ENCODE data around the gene ABCA7. TPM values are rescaled to one million over a fixed set of nuclear protein-coding genes. Genes with fewer than 3 reads are reported as not detected.

The ABCA7 gene
- total RNA-seq, 2 experiments from 2014 or later, result 76.6 to 77.5 TPM

DNA sequence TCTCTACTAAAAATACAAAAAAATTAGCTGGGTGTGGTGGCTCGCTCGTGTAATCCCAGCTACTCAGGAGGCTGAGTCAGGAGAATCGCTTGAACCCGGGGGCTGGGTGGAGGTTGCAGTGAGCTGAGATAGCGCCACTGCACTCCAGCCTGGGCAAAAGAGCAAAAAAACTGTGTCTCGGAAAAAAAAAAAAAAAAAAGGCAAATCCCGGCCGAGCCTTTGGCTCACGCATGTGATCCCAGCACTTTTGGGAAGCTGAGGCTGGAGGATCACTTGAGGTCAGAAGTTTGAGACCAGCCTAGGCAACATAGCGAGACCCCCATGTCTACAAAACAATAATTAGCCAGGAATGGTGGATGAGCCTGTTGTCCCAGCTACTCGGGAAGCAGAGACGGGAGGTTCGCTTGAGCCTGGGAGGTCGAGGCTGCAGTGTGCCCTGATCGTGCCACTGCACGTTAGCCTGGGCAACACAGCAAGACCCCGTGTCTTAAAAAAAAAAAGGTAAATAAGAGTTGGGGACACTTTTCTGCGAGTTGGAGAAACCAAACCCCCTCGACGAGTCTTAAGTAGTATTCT is 63.3 kb downstream of the ABCA7 start:
- Mint-ChIP-seq H3K4me3 (peak overlapping the region; percentile 58), H3K27ac (peak overlapping the region; percentile 83), H3K4me1 (ENCODE audit: low read depth) (peaks cover 49% of the 10 kb centered on the region), H3K9me3 (ENCODE audit: insufficient read depth) (no peaks in the 10 kb centered on the region), H3K27me3 (ENCODE audit: low read depth) (no peaks in the 10 kb centered on the region), H3K36me3 (ENCODE audit: low read depth) (peaks cover 6% of the 10 kb centered on the region)
- DNase-seq, result no peak
- ChIA-PET CTCF (interaction anchor here (1.2 to 1.7 kb wide), 2 partner anchors 100 to 163 kb away, joined by 3 to 4 read pairs; no protein-coding TSS in a partner anchor), POLR2A (interaction anchor here (0.6 to 2.2 kb wide), 7 partner anchors 9 to 89 kb away, joined by 3 to 10 read pairs (median 3); partner anchors contain the start of gene ARHGAP45)
- no peak for ATAC-seq

- ChIA-PET POLR2A (interaction anchor here (0.9 to 2.2 kb wide), 4 partner anchors 9 to 76 kb away, joined by 3 to 10 read pairs (median 4); partner anchors contain the start of gene ARHGAP45), CTCF (no interaction called here)
- DNase-seq, result peak; percentile 99
- Mint-ChIP-seq H3K4me3 (peak within 1 kb of the TSS; percentile 75), H3K4me1 (ENCODE audit: low read depth) (peaks cover 46% of the 10 kb centered on the region), H3K9me3 (ENCODE audit: insufficient read depth) (no peaks in the 10 kb centered on the region), H3K36me3 (ENCODE audit: low read depth) (peaks cover 8% of the 10 kb centered on the region), H3K27ac (peak within 1 kb of the TSS; percentile 83), H3K27me3 (ENCODE audit: low read depth) (no peaks in the 10 kb centered on the region)
- ATAC-seq, result peak; percentile 93
Observed at GRCh38 chr19:1103708-1104310, 63.9 kb downstream of the ABCA7 start, which contains the start of gene GPX4. GPX4 (plus strand) TSS chr19:1103994; CDS start chr19:1104044, 50 bp downstream.

DNA sequence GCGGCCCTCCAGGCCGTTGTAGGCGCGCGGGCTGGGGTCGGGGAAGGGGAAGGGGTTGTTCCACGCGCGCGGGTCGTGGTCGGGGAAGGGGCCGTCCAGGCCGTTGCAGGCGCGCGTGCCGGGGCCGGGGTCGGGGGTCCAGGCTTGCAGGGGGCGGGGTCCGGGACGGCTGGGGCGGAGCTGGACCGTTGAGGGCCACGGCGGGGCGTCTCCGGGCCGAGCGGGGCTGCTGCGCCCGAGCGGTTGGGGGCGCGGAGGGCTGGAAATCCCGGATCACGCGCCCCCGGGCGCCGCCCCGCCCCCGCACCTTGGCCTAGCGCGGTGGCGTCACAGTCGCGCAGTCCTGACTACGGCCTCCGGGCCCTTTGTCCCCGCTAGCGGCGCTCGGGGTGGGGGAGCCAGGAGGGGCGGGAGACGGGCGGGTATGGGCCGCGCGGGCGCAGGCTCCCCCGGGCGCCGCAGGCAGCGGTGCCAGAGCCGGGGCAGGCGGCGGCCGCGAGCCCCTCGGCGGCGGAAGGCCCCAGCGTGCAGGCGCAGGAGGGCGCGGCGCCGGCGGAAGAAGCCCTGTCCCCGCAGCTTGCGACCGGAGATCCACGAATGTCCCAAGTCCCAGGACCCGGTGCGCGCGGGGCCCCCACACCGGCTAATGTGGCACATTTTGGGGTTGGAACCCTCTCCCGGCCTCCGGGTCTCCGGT is 64.6 kb downstream of the ABCA7 start:
- ChIA-PET POLR2A (interaction anchor here (0.7 to 2.2 kb wide), 4 partner anchors 10 to 75 kb away, joined by 3 to 10 read pairs (median 4); partner anchors contain the start of gene ARHGAP45), CTCF (interaction anchor here (1.1 kb wide), 1 partner anchor 9 kb away, joined by 4 read pairs; no protein-coding TSS in a partner anchor)
- peak; percentile 75 for DNase-seq
- Mint-ChIP-seq H3K4me3 (peak overlapping the region; percentile 75), H3K27ac (no peak overlapping the region), H3K4me1 (ENCODE audit: low read depth) (peaks cover 41% of the 10 kb centered on the region), H3K36me3 (ENCODE audit: low read depth) (peaks cover 8% of the 10 kb centered on the region), H3K27me3 (ENCODE audit: low read depth) (no peaks in the 10 kb centered on the region), H3K9me3 (ENCODE audit: insufficient read depth) (no peaks in the 10 kb centered on the region)
- peak; percentile 38 for ATAC-seq

GRCh38 chr19:1105008-1105872 is 65.3 kb downstream of the ABCA7 start:
- Mint-ChIP-seq H3K4me1 (ENCODE audit: low read depth) (peaks cover 34% of the 10 kb centered on the region), H3K4me3 (peak overlapping the region; percentile 75), H3K27me3 (ENCODE audit: low read depth) (no peaks in the 10 kb centered on the region), H3K27ac (peak overlapping the region; percentile 55), H3K36me3 (ENCODE audit: low read depth) (peaks cover 4% of the 10 kb centered on the region), H3K9me3 (ENCODE audit: insufficient read depth) (no peaks in the 10 kb centered on the region)
- ATAC-seq (no peak), DNase-seq (no peak)
- CTCF ChIA-PET, result interaction anchor here (1.1 kb wide), 1 partner anchor 8 kb away, joined by 4 read pairs; no protein-coding TSS in a partner anchor
- POLR2A ChIA-PET, result interaction anchor here (0.7 to 1.0 kb wide), 2 partner anchors 29 to 65 kb away, joined by 3 read pairs; partner anchors contain the start of gene ABCA7

DNA sequence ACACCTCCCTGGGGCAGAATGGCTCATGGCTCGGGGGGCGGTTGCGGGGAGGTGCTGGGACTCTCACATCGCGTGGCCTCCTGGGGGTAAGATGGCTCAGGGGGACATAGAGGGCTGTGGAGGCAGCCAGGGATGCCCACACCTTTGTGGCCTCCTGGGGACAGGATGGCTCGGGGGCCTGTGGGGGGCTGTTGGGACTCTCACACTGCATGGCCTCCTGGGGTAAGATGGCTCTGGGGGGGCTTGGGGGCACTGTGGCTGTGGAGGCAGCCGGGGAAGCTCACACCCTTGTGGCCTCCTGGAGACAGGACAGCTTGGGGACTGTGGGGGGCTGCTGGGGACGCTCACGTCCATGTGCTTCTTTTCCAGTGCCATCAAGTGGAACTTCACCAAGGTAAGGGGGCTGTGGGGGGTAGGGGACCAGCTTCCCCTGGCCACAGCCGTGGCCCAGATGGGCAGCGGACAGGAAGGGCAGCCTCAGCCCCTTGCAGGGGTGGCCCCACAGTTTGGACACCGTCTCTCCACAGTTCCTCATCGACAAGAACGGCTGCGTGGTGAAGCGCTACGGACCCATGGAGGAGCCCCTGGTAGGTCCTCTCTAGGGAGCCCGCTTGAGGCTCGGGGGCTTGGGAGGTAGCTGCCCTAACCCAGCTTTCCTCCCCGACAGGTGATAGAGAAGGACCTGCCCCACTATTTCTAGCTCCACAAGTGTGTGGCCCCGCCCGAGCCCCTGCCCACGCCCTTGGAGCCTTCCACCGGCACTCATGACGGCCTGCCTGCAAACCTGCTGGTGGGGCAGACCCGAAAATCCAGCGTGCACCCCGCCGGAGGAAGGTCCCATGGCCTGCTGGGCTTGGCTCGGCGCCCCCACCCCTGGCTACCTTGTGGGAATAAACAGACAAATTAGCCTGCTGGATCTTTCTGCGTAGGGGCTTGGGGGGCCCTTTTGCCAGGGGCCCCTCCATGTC is 66.2 kb downstream of the ABCA7 start:
- H3K27ac Mint-ChIP-seq, result peak overlapping the region; percentile 34
- peaks cover 32% of the 10 kb centered on the region for H3K4me1 Mint-ChIP-seq (ENCODE audit: low read depth)
- no peaks in the 10 kb centered on the region for H3K9me3 Mint-ChIP-seq (ENCODE audit: insufficient read depth)
- ATAC-seq (no peak), DNase-seq (no peak)
- CTCF ChIA-PET, result no interaction called here
- H3K36me3 Mint-ChIP-seq (ENCODE audit: low read depth), result peaks cover 4% of the 10 kb centered on the region
- POLR2A ChIA-PET, result interaction anchor here (0.5 to 1.0 kb wide), 3 partner anchors 11 to 306 kb away, joined by 3 to 4 read pairs (median 3); partner anchors contain the start of gene ABCA7
- peak overlapping the region; percentile 58 for H3K4me3 Mint-ChIP-seq
- H3K27me3 Mint-ChIP-seq (ENCODE audit: low read depth), result no peaks in the 10 kb centered on the region

DNA sequence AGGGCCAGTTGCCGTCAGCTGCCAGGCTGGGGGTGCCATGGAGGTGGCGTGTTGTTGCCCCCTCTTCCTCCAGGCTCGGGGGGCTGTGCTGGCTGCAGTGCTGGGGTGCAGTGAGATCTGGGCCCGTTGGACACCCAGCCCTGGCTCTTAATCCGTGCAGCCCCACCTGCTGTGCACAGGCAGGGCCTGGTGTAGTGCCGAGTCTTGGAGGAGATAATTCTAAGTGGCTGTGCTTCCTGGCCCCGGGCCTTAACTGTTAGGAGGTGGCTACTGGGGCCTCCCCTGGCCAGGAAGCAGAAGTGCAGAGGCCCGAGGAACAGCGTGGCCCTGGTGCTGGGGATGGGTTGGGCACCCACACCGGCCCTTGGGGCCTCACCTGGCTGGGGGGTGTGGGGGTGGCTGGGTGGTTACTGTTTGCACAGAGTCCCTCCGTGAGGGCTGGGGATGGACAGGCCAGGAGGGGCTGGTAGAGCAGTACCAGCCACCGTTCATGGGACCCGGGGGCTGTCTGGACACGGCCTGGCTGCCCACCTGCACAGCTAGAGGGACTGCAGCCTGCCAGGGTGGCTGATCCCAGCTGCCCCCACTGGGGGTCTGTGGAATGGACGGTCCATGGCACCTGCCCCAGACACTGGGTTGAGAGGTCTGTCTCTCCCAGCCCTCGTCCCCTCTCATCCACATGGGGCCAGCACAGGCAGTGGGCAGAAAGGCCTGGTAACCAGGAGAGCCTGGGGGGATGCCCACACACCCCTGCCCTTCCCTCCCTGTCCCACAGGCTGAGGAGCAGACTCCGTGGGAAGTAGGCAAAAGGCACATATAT is 67.1 kb downstream of the ABCA7 start:
- ChIA-PET POLR2A (no interaction called here), CTCF (no interaction called here)
- Mint-ChIP-seq H3K9me3 (ENCODE audit: insufficient read depth) (no peaks in the 10 kb centered on the region), H3K4me1 (ENCODE audit: low read depth) (peaks cover 24% of the 10 kb centered on the region), H3K4me3 (no peak overlapping the region), H3K27ac (no peak overlapping the region), H3K27me3 (ENCODE audit: low read depth) (no peaks in the 10 kb centered on the region), H3K36me3 (ENCODE audit: low read depth) (peaks cover 6% of the 10 kb centered on the region)
- ATAC-seq (no peak), DNase-seq (no peak)

DNA sequence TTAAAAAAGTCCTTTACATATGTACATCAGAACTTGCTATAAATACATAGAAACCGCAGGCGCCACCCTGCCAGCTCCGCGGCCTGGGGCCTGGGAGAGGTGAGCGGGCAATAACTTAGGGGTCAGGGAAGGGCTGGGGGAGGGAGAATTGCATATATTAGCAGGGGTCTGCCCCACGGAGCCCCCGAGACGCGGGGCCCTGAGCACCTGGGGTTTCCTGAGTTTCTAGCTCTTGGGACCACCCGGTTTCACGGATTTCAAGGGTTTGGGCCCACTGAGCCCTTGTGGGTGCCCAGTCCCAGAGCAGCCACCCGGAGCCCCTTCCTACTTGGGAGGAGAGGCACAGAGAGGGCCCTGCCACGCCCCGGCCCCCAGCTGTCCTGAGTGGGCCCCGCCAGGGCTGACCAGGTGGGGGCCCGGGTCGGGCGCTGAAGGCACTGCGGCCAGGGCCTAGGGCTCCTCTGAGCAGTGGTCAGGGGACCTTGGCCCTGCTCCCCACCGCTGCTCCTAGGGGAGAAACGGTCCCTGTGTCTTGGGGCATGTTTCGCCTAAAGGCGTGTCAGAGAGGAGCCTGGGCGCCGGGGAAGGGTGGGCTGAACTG is 67.9 kb downstream of the ABCA7 start:
- ATAC-seq (no peak), DNase-seq (no peak)
- peaks cover 18% of the 10 kb centered on the region for H3K4me1 Mint-ChIP-seq (ENCODE audit: low read depth)
- H3K27ac Mint-ChIP-seq, result no peak overlapping the region
- no peaks in the 10 kb centered on the region for H3K27me3 Mint-ChIP-seq (ENCODE audit: low read depth)
- POLR2A ChIA-PET, result no interaction called here
- CTCF ChIA-PET, result no interaction called here
- no peak overlapping the region for H3K4me3 Mint-ChIP-seq
- H3K9me3 Mint-ChIP-seq (ENCODE audit: insufficient read depth), result no peaks in the 10 kb centered on the region
- H3K36me3 Mint-ChIP-seq (ENCODE audit: low read depth), result peaks cover 6% of the 10 kb centered on the region

GRCh38 chr19:1108291-1109031 is 68.6 kb downstream of the ABCA7 start:
- ChIA-PET POLR2A (interaction anchor here (0.7 kb wide), 1 partner anchor 27 kb away, joined by 3 read pairs; no protein-coding TSS in a partner anchor), CTCF (no interaction called here)
- peaks cover 6% of the 10 kb centered on the region for H3K36me3 Mint-ChIP-seq (ENCODE audit: low read depth)
- no peak for DNase-seq
- no peaks in the 10 kb centered on the region for H3K27me3 Mint-ChIP-seq (ENCODE audit: low read depth)
- no peak overlapping the region for H3K4me3 Mint-ChIP-seq
- no peak for ATAC-seq
- H3K4me1 Mint-ChIP-seq (ENCODE audit: low read depth), result peaks cover 14% of the 10 kb centered on the region
- H3K27ac Mint-ChIP-seq, result no peak overlapping the region
- H3K9me3 Mint-ChIP-seq (ENCODE audit: insufficient read depth), result no peaks in the 10 kb centered on the region

DNA sequence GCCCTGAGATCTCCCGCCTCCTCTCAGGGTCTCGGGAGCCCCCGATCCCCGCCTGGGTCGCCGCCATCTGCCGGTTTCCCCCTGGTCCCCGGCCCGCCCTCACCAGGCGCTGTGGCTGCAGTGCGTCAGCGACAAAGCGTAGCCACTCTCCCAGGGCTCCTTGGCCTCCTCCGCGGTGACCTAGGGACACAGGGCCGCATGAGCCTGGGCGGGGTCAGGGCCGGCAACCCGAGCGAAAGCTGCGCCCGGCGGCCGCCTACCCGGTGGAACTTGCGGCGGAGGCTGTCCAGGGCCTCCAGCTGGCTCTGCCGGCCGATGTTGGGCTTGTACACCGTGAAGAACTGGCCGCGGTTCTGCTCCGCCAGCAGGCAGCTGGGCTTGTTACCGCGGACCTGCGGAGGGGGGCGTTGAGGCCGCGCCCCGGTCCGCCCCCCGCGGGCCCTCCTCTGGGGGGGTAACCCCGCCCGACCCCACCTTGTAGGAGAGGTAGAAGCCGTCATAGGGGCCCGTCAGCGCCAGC is 69.2 kb downstream of the ABCA7 start:
- Mint-ChIP-seq H3K27ac (no peak overlapping the region), H3K36me3 (ENCODE audit: low read depth) (peaks cover 6% of the 10 kb centered on the region), H3K9me3 (ENCODE audit: insufficient read depth) (no peaks in the 10 kb centered on the region), H3K27me3 (ENCODE audit: low read depth) (no peaks in the 10 kb centered on the region), H3K4me1 (ENCODE audit: low read depth) (peaks cover 14% of the 10 kb centered on the region), H3K4me3 (no peak overlapping the region)
- CTCF ChIA-PET, result no interaction called here
- POLR2A ChIA-PET, result interaction anchor here (0.7 kb wide), 1 partner anchor 28 kb away, joined by 3 read pairs; no protein-coding TSS in a partner anchor
- DNase-seq (no peak), ATAC-seq (no peak)
